ENCODE data around the gene THAP11. TPM values are rescaled to one million over a fixed set of nuclear protein-coding genes. Genes with fewer than 3 reads are reported as not detected.

The THAP11 gene
- total and polyA plus RNA-seq, 2 of the 13 experiments (the other 11 are each of a cell fraction or from before 2014, with no cell fraction given) = 44.2 to 53.4 TPM

- 0 out of 2 replicates have a peak, but pooled peaks have one; percentile 35 for TF ChIP-seq ARID3A (IDR thresholded peaks at IDR 0.05; ENCODE audit: low read depth, low read length)
- peak; percentile 50; the same call in 1 of the 2 replicates for TF ChIP-seq ZNF256 (CRISPR knock-in tag; conservative IDR thresholded peaks at IDR 0.05)
- TF ChIP-seq MYC (CRISPR knock-in tag; IDR thresholded peaks at IDR 0.05; ENCODE audit: borderline replicate concordance) = peak; percentile 66
- TF ChIP-seq AGO1 (IDR thresholded peaks at IDR 0.05; ENCODE audit: low read depth, low read length, poor library complexity, severe bottlenecking) = peak; percentile 73
- peak; percentile 12 for TF ChIP-seq ARNT2 (CRISPR knock-in tag; IDR thresholded peaks at IDR 0.05; ENCODE audit: low read depth)
- TF ChIP-seq POLR2A (IDR thresholded peaks at IDR 0.05; ENCODE audit: insufficient read depth in 1 of 2, low read depth in 2 of 2, low read length in 2 of 2) = peak in 1 of 2 experiments; percentile 68; a peak in 1 of 4 replicates
- TF ChIP-seq SMYD3 (CRISPR knock-in tag; IDR thresholded peaks at IDR 0.05) = peak; percentile 28; the same call in 1 of the 2 replicates
- peak; percentile 54 for TF ChIP-seq RAD21 (CRISPR knock-in tag; IDR thresholded peaks at IDR 0.05)
- peak; percentile 76; the same call in 1 of the 2 replicates for TF ChIP-seq TGIF2 (CRISPR knock-in tag; IDR thresholded peaks at IDR 0.05)
- TF ChIP-seq ZNF331 (CRISPR knock-in tag; IDR thresholded peaks at IDR 0.05) = peak; percentile 85
- no peak for TF ChIP-seq PBX3 (CRISPR knock-in tag; IDR thresholded peaks at IDR 0.05; ENCODE audit: borderline replicate concordance)
- TF ChIP-seq NCOR1 (IDR thresholded peaks at IDR 0.05; ENCODE audit: borderline replicate concordance, low read length) = peak; percentile 34; the same call in 1 of the 2 replicates
- TF ChIP-seq THRA (CRISPR knock-in tag; IDR thresholded peaks at IDR 0.05; ENCODE audit: borderline replicate concordance) = peak; percentile 37; the same call in 1 of the 2 replicates
- 0 out of 2 replicates have a peak, but pooled peaks have one; percentile 5 for TF ChIP-seq ZNF605 (CRISPR knock-in tag; IDR thresholded peaks at IDR 0.05)
- TF ChIP-seq HDAC1 (CRISPR knock-in tag; IDR thresholded peaks at IDR 0.05) = peak; percentile 62; the same call in 1 of the 2 replicates
- TF ChIP-seq HINFP (CRISPR knock-in tag; IDR thresholded peaks at IDR 0.05; ENCODE audit: low read depth) = no peak
- TF ChIP-seq MLLT10 (CRISPR knock-in tag; IDR thresholded peaks at IDR 0.05) = no peak
- peak; percentile 92 for TF ChIP-seq E2F1 (CRISPR knock-in tag; IDR thresholded peaks at IDR 0.05)
- TF ChIP-seq PLRG1 (conservative IDR thresholded peaks at IDR 0.05) = no peak
- TF ChIP-seq NAIF1 (CRISPR knock-in tag; IDR thresholded peaks at IDR 0.05; ENCODE audit: borderline replicate concordance) = no peak
- TF ChIP-seq SRY (CRISPR knock-in tag; IDR thresholded peaks at IDR 0.05) = peak; percentile 28; the same call in 1 of the 2 replicates
- TF ChIP-seq RXRB (CRISPR knock-in tag; IDR thresholded peaks at IDR 0.05; ENCODE audit: borderline replicate concordance) = peak; percentile 59; the same call in 1 of the 2 replicates
These were observed at the start of gene THAP11 (continued) for GRCh38 chr16:67841816-67842508.

Data from HepG2 (cell line).